GM21390 (cell line): ENCODE measurements around the gene OR7E24.
"Not testable (repeated sequence)": the region's sequence is repeated elsewhere in the genome, so short reads cannot be mapped to it uniquely, and the experiment has no call there.

ENCODE experiments used
- ATAC-seq: cut with Tn5 transposase; IDR thresholded peaks from one replicate; pipeline ENCODE4 v1.9.1; 2021; ENCODE audit not compliant: unreplicated experiment

The OR7E24 gene

GRCh38 chr19:9250630-9251029 is at the start of gene OR7E24:
Gene OR7E24 (plus strand): TSS chr19:9250930. CDS start chr19:9251044, 114 bp downstream.
- no peak for ATAC-seq

GRCh38 chr19:9205501-9206113 is 45.1 kb upstream of the OR7E24 start:
- ATAC-seq = no peak

DNA sequence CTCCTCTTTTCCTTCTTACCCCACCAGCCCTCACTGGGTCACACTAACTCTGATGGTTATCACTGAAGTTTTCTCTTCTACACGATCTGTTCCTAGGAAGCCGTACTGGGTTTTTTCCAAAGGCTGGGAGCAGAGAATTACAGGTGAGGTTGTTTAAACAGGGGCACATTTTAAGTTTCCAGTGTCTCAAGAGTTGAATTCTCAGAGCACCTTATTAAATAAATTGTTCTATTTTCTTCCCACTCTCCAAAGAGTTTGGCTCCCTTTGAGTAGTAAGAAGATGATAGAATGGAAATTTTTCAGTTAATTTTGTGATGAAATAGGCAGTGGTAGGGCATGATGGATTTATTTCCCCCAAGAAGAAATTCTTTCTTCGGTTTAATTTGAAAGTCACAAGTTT is 31.2 kb upstream of the OR7E24 start, which contains the start of gene OR7D4:
Gene OR7D4 (minus strand): TSS at position 101 of the 400 bp plus-strand sequence. CDS start 4,752 bp downstream, outside the sequence.
- no peak for ATAC-seq

- ATAC-seq = no peak
Measured at GRCh38 chr19:9251236-9251635, 506 bp downstream of the OR7E24 start.

DNA sequence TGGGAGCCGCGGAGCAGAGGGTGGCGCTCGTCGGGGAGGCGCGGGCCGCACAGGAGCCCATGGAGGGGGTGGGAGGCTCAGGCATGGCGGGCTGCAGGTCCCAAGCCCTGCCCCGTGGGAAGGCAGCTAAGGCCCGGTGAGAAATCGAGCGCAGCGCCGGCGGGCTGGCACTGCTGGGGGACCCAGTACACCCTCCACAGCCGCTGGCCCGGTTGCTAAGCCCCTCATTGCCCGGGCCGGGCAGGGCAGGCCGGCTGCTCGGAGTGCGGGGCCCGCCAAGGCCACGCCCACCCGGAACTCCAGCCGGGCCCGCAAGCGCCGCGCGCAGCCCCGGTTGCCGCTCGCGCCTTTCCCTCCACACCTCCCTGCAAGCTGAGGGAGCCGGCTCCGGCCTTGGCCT is 32.8 kb downstream of the OR7E24 start:
- ATAC-seq = not testable (repeated sequence)

- ATAC-seq = no peak
Measured at GRCh38 chr19:9289231-9289884, 38.6 kb downstream of the OR7E24 start.

DNA sequence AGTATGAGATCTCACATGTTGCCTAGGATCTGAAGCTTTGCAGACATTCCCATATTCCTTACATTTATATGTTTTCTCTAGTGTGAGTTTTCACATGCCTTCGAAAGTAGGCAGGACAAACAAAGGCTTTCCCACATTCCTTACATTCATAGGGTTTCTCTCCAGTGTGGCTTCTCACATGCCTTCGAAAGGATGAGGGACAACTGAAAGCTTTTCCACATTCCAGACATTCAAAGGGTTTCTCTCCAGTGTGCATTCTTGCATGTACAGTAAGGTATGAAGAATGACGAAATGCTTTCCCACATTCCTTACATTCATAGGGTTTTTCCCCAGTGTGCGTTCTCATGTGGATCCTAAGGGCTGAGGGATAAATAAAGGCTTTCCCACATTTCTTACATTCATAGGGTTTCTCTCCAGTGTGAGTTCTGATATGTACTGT is 44.7 kb downstream of the OR7E24 start:
- no peak for ATAC-seq

DNA sequence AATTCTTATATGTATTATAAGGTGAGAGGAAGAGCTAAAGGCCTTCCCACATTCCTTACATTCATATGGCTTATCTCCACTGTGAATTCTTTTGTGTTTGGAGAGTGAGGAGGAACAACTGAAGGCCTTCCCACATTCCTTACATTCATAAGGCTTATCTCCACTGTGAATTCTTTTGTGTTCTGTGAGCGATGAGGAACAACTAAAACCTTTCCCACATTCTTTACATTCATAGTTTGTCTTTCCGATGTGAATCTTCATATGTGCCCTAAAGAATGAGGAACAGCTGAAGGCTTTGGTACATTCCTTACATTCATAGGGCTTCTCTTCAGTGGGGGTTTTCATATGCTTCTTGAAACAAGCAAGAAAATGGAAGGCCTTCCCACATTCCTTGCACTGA is 45.6 kb downstream of the OR7E24 start:
- no peak for ATAC-seq
